HepG2 (cell line): Measurements from ENCODE around the gene SMYD5.

Experiments
- ARNT ChIP-seq: fragments of 450-650 bp; IDR thresholded peaks from 2 replicates; pipeline ENCODE4 v1.6.1; 2017
- CTCF ChIP-seq: sonication (generic); formaldehyde crosslinking; IDR thresholded peaks from 2 replicates; pipeline ENCODE4 v1.5.0; 2020; ENCODE audit warnings: mild to moderate bottlenecking, missing genetic modification reagents, moderate library complexity
- PAWR ChIP-seq: sonication (generic); formaldehyde crosslinking; IDR thresholded peaks from 2 replicates; pipeline ENCODE4 v1.4.0; 2020; ENCODE audit warnings: missing genetic modification reagents, mild to moderate bottlenecking, borderline replicate concordance
- SMC3 ChIP-seq: IDR thresholded peaks from 2 replicates; pipeline ENCODE4 v1.6.1; 2011; ENCODE audit warnings: low read length, improper control_type of control experiment
- SNAPC4 ChIP-seq: sonication (generic); formaldehyde crosslinking; IDR thresholded peaks from 2 replicates; pipeline ENCODE4 v1.4.0; 2020; ENCODE audit warnings: mild to moderate bottlenecking, missing genetic modification reagents
- SRY ChIP-seq: sonication (generic); formaldehyde crosslinking; IDR thresholded peaks from 2 replicates; pipeline ENCODE4 v1.8.0; 2022; ENCODE audit warnings: mild to moderate bottlenecking, missing genetic modification reagents
- ZNF124 ChIP-seq: sonication (generic); formaldehyde crosslinking; IDR thresholded peaks from 2 replicates; pipeline ENCODE4 v1.4.0; 2020; ENCODE audit warnings: missing genetic modification reagents
- ZNF264 ChIP-seq: sonication (generic); formaldehyde crosslinking; IDR thresholded peaks from 2 replicates; pipeline ENCODE4 v1.4.0; 2020; ENCODE audit warnings: missing genetic modification reagents
- ZNF274 ChIP-seq: sonication (generic); formaldehyde crosslinking; IDR thresholded peaks from 2 replicates; pipeline ENCODE4 v1.5.1; 2020; ENCODE audit warnings: mild to moderate bottlenecking, missing genetic modification reagents
- ZNF691 ChIP-seq: sonication (generic); formaldehyde crosslinking; IDR thresholded peaks from 2 replicates; pipeline ENCODE4 v1.4.0; 2020; ENCODE audit warnings: missing genetic modification reagents, low read depth, mild to moderate bottlenecking, borderline replicate concordance
- ZNF792 ChIP-seq: IDR thresholded peaks from 2 replicates; pipeline ENCODE4 v1.6.1; 2016
- TF ChIP-seq, protein P1 (sequence below): sonication (generic); formaldehyde crosslinking; IDR thresholded peaks from 2 replicates; pipeline ENCODE4 v1.4.0; 2020; ENCODE audit warnings: missing genetic modification reagents, borderline replicate concordance
- TF ChIP-seq, protein P2 (sequence below): sonication (generic); formaldehyde crosslinking; IDR thresholded peaks from 2 replicates; pipeline ENCODE4 v1.5.1; 2020; ENCODE audit warnings: mild to moderate bottlenecking, missing genetic modification reagents, moderate library complexity

DNA sequence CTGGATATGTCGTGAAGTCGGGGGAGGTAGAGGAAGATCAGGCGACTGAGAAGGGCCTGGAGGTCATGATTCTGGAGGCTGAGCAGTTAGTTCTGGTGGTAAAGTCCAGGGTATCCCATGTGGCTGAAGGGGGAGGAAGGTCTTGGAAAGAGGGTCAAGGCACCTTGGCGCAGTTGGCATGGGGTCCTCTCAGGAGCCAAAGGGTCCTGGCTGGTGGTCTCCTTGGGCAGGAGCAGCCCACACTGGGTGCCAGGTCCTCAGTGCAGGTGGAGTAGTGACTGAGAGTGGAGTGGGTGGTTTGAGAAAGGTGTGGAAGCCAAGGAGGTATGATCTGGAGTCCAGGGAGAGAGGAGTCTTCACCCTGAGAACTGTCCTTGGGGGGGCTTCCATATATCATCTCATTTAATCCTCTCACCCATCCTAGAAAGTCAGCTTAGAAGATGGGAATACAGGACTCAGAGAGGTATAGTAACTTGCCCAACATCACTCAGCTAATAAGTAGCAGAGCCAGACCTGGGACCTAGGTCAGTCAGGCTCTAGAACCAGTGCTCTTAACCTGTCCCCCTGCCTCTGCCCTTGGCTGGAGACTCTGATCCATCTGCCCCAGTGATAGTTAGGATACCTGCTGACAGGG is 45.8 kb downstream of the SMYD5 start:
- TF ChIP-seq CTCF (CRISPR knock-in tag) (no peak), ZNF691 (CRISPR knock-in tag) (no peak), SMC3 (no peak), ZNF274 (CRISPR knock-in tag) (no peak), SRY (CRISPR knock-in tag) (no peak), ZNF124 (CRISPR knock-in tag) (no peak), ZNF792 (CRISPR knock-in tag) (no peak), SNAPC4 (CRISPR knock-in tag) (no peak), ARNT (no peak), PAWR (CRISPR knock-in tag) (no peak), ZNF264 (CRISPR knock-in tag) (no peak)
- TF ChIP-seq, protein P1, sequence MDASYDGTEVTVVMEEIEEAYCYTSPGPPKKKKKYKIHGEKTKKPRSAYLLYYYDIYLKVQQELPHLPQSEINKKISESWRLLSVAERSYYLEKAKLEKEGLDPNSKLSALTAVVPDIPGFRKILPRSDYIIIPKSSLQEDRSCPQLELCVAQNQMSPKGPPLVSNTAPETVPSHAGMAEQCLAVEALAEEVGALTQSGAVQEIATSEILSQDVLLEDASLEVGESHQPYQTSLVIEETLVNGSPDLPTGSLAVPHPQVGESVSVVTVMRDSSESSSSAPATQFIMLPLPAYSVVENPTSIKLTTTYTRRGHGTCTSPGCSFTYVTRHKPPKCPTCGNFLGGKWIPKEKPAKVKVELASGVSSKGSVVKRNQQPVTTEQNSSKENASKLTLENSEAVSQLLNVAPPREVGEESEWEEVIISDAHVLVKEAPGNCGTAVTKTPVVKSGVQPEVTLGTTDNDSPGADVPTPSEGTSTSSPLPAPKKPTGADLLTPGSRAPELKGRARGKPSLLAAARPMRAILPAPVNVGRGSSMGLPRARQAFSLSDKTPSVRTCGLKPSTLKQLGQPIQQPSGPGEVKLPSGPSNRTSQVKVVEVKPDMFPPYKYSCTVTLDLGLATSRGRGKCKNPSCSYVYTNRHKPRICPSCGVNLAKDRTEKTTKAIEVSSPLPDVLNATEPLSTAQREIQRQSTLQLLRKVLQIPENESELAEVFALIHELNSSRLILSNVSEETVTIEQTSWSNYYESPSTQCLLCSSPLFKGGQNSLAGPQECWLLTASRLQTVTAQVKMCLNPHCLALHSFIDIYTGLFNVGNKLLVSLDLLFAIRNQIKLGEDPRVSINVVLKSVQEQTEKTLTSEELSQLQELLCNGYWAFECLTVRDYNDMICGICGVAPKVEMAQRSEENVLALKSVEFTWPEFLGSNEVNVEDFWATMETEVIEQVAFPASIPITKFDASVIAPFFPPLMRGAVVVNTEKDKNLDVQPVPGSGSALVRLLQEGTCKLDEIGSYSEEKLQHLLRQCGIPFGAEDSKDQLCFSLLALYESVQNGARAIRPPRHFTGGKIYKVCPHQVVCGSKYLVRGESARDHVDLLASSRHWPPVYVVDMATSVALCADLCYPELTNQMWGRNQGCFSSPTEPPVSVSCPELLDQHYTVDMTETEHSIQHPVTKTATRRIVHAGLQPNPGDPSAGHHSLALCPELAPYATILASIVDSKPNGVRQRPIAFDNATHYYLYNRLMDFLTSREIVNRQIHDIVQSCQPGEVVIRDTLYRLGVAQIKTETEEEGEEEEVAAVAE (CRISPR knock-in tag) = no peak
- TF ChIP-seq, protein P2, sequence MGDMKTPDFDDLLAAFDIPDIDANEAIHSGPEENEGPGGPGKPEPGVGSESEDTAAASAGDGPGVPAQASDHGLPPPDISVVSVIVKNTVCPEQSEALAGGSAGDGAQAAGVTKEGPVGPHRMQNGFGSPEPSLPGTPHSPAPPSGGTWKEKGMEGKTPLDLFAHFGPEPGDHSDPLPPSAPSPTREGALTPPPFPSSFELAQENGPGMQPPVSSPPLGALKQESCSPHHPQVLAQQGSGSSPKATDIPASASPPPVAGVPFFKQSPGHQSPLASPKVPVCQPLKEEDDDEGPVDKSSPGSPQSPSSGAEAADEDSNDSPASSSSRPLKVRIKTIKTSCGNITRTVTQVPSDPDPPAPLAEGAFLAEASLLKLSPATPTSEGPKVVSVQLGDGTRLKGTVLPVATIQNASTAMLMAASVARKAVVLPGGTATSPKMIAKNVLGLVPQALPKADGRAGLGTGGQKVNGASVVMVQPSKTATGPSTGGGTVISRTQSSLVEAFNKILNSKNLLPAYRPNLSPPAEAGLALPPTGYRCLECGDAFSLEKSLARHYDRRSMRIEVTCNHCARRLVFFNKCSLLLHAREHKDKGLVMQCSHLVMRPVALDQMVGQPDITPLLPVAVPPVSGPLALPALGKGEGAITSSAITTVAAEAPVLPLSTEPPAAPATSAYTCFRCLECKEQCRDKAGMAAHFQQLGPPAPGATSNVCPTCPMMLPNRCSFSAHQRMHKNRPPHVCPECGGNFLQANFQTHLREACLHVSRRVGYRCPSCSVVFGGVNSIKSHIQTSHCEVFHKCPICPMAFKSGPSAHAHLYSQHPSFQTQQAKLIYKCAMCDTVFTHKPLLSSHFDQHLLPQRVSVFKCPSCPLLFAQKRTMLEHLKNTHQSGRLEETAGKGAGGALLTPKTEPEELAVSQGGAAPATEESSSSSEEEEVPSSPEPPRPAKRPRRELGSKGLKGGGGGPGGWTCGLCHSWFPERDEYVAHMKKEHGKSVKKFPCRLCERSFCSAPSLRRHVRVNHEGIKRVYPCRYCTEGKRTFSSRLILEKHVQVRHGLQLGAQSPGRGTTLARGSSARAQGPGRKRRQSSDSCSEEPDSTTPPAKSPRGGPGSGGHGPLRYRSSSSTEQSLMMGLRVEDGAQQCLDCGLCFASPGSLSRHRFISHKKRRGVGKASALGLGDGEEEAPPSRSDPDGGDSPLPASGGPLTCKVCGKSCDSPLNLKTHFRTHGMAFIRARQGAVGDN (CRISPR knock-in tag) = no peak
